Transverse colon (tissue), 4 donors: Measurements from ENCODE around the gene AHSA1. TPM values are rescaled to one million over a fixed set of nuclear protein-coding genes. Genes with fewer than 3 reads are reported as not detected.

Source experiments
- DNase-seq: peaks from one replicate; pipeline ENCODE4 v3.0.0-alpha.2; 2019
- H3K27ac ChIP-seq, 4 donors: fragments of 200-600 bp; sonication (generic); 2 replicates each; pipeline ENCODE4 v1.5.1; 2016 to 2018; ENCODE audit warnings: inconsistent platforms in 4 of 4
- H3K27me3 ChIP-seq: fragments of 200-600 bp; sonication (generic); 2 replicates; pipeline ENCODE4 v1.5.1; 2017; ENCODE audit warnings: inconsistent platforms
- H3K36me3 ChIP-seq, 4 donors: fragments of 200-600 bp; sonication (generic); 2 replicates each; pipeline ENCODE4 v1.5.1; 2017 to 2019; ENCODE audit warnings: inconsistent platforms in 4 of 4
- H3K4me1 ChIP-seq, 4 donors: fragments of 200-600 bp; sonication (generic); 2 replicates each; pipeline ENCODE4 v1.5.1; 2017 to 2020; ENCODE audit warnings: inconsistent platforms in 4 of 4
- H3K4me3 ChIP-seq, 4 donors: fragments of 200-600 bp; sonication (generic); 1 replicate in 1 of 4; 2 replicates in 3 of 4; pipeline versions ENCODE4 v1.5.1 to v1.6.1; 2017 to 2019; ENCODE audit warnings: inconsistent platforms in 4 of 4
- H3K9me3 ChIP-seq, 2 donors: fragments of 200-600 bp; sonication (generic); 2 replicates each; pipeline ENCODE4 v1.5.1; 2017 to 2019; ENCODE audit warnings: inconsistent platforms in 2 of 2
- CTCF ChIP-seq, 5 experiments: fragments of 200-600 bp in 3 of 5; fragments of 450-650 bp in 2 of 5; sonication (generic) in 3 of 5; IDR thresholded peaks; 1 replicate in 2 of 5; 2 replicates in 3 of 5; pipeline ENCODE4 v1.5.1; 2016 to 2017; ENCODE audit warnings: antibody characterized with exemption in 5 of 5, inconsistent platforms in 3 of 5, mild to moderate bottlenecking in 2 of 5, moderate library complexity in 1 of 5
- EP300 ChIP-seq: sonication (generic); formaldehyde crosslinking; IDR thresholded peaks from one replicate; pipeline ENCODE4 v1.6.1; 2017; ENCODE audit warnings: antibody characterized with exemption, low read depth
- POLR2A ChIP-seq: fragments of 450-650 bp; IDR thresholded peaks from one replicate; pipeline ENCODE4 v1.6.1; 2016; ENCODE audit warnings: antibody characterized with exemption, mild to moderate bottlenecking, moderate library complexity
- POLR2AphosphoS5 ChIP-seq, 3 donors: sonication (generic); formaldehyde crosslinking; IDR thresholded peaks; one replicate each; pipeline ENCODE4 v1.6.1; 2016; ENCODE audit warnings: antibody characterized with exemption in 3 of 3
- WGBS, 2 donors: methylation state at CpG; one replicate each; pipeline ENCODE4 v1.1.5; 2018; ENCODE audit warnings: low coverage in 1 of 2; 5-methylcytosine and 5-hydroxymethylcytosine counted together
- in situ Hi-C, 4 donors: fragments of 200-750 bp; cut with MboI; loops; one replicate each; pipeline versions ENCODE4 v1.15.0 to v1.15.1; 2017; ENCODE audit warnings: low sequenced_read_pairs in 3 of 4, low pct_ligation_motif_present in 1 of 4, low pct_unique_long_range_greater_than_20kb in 1 of 4
- intact Hi-C: fragments of 100-400 bp; cut with DNase I; formaldehyde crosslinking; loops from one replicate; pipeline ENCODE4 v1.15.1; 2023; ENCODE audit warnings: low total_unique reads
- total RNA-seq, 4 donors: library from RNA; depleted of rRNA; stranded (reverse); fragments of >200 nt; gene quantifications; one replicate each; pipeline ENCODE4 v1.1.0, GENCODE V29; 2016

AHSA1 gene
- total RNA-seq, 4 donors from 2014 or later: 66.6 to 101 (median 87.5) TPM

GRCh38 chr14:77498120-77498979 lies 40.5 kb downstream of the AHSA1 start, which contains the start of gene ISM2:
TSS of gene ISM2 (minus strand) at chr14:77498816. CDS start at chr14:77498793, 23 bp downstream.
- TF ChIP-seq POLR2A: no peak
- no peak for TF ChIP-seq POLR2AphosphoS5 (IDR thresholded peaks at IDR 0.05)
- TF ChIP-seq CTCF (IDR thresholded peaks at IDR 0.05): no peak
- no peak for TF ChIP-seq EP300
- Histone ChIP-seq H3K4me3 (peak within 1 kb of the TSS; percentile 15 to 69 (median 38)), H3K4me1 (peaks cover 0 to 19% (median 18%) of the 10 kb centered on the region in 4 donors), H3K9me3 (no peaks in the 10 kb centered on the region), H3K36me3 (no peaks in the 10 kb centered on the region), H3K27me3 (peaks cover 39% of the 10 kb centered on the region), H3K27ac (no peak within 1 kb of the TSS)
- intact Hi-C loops: no loop called here
- DNase-seq: peak; percentile 28
- whole genome bisulfite sequencing, 2 donors: 0% methylated on average over 69 of the region's 104 CpGs; no CpG with 5 or more reads in 1 of the 2 donors
- in situ Hi-C loops: no loop called here

- TF ChIP-seq EP300 (no peak), POLR2AphosphoS5 (IDR thresholded peaks at IDR 0.05) (no peak), POLR2A (no peak), CTCF (IDR thresholded peaks at IDR 0.05) (no peak)
- DNase-seq: no peak
- Histone ChIP-seq H3K4me1 (peaks cover 0 to 19% (median 18%) of the 10 kb centered on the region in 4 donors), H3K4me3 (peak overlapping the region; percentile 15 to 69 (median 38)), H3K9me3 (no peaks in the 10 kb centered on the region), H3K27ac (no peak overlapping the region), H3K27me3 (peaks cover 39% of the 10 kb centered on the region), H3K36me3 (no peaks in the 10 kb centered on the region)
- intact Hi-C loops: no loop called here
- in situ Hi-C loops: no loop called here
- 4 to 24% methylated on average over 5 to 49 of the region's 53 CpGs for WGBS, 2 donors
Observed at GRCh38 chr14:77498984-77499527, 41.2 kb downstream of the AHSA1 start.

GRCh38 chr14:77502109-77502782 lies 44.4 kb downstream of the AHSA1 start:
- intact Hi-C loops (no loop called here), in situ Hi-C loops (no loop called here)
- H3K4me3 ChIP-seq: no peak overlapping the region
- TF ChIP-seq POLR2AphosphoS5 (IDR thresholded peaks at IDR 0.05): peak in 1 of 3 donors; percentile 15
- TF ChIP-seq CTCF (IDR thresholded peaks at IDR 0.05): no peak
- no peaks in the 10 kb centered on the region for H3K36me3 ChIP-seq
- H3K27me3 ChIP-seq: peaks cover 34% of the 10 kb centered on the region
- WGBS, 2 donors: 58 to 71% methylated on average over 11 of the region's 11 CpGs
- H3K4me1 ChIP-seq: peaks cover 0 to 19% (median 18%) of the 10 kb centered on the region in 4 donors
- no peaks in the 10 kb centered on the region for H3K9me3 ChIP-seq
- no peak for DNase-seq
- H3K27ac ChIP-seq: no peak overlapping the region

GRCh38 chr14:77503138-77503537 lies 45.2 kb downstream of the AHSA1 start:
- Histone ChIP-seq H3K27ac (no peak overlapping the region), H3K4me3 (no peak overlapping the region), H3K36me3 (peaks cover 0 to 3% (median 0%) of the 10 kb centered on the region in 4 donors), H3K27me3 (peaks cover 25% of the 10 kb centered on the region), H3K9me3 (no peaks in the 10 kb centered on the region), H3K4me1 (peaks cover 0 to 16% (median 14%) of the 10 kb centered on the region in 4 donors)
- in situ Hi-C loops: no loop called here
- TF ChIP-seq CTCF (IDR thresholded peaks at IDR 0.05) (no peak), POLR2AphosphoS5 (IDR thresholded peaks at IDR 0.05) (no peak), EP300 (no peak), POLR2A (no peak)
- WGBS, 2 donors: 94 to 100% methylated on average over 5 of the region's 5 CpGs
- no peak for DNase-seq
- intact Hi-C loops: no loop called here
